ENCODE measurements around the gene HEMK1.

DNA sequence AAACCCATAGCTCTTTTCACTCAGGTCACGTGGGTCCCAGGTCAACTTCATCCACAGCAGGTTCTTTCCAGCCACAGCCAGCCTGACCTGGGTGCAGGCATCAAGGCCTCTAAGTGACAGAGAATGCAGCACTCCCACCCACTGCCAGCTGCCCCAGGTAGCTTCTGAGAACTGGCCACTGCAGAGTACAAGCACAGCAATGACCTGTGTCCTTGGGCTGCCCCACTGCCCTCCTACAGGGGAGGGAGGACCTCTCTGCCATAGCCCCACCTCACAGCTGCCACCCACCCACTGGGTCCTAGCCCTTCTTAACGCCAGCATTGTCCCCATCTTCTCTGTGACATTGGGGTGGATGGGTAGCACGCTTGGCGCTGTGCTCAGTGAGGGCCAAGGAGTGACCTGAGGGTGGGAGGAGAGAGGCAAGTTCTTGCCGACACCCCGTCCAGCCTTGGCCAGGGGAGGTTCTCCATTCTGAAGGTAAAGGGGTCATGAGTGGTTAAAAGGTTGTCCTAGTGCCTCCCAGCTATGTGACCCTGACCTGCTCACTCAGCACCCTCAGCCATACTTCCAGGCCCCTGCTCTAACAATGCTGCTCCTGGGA, 29.9 kb downstream of the HEMK1 start:
- TF ChIP-seq, protein P1, sequence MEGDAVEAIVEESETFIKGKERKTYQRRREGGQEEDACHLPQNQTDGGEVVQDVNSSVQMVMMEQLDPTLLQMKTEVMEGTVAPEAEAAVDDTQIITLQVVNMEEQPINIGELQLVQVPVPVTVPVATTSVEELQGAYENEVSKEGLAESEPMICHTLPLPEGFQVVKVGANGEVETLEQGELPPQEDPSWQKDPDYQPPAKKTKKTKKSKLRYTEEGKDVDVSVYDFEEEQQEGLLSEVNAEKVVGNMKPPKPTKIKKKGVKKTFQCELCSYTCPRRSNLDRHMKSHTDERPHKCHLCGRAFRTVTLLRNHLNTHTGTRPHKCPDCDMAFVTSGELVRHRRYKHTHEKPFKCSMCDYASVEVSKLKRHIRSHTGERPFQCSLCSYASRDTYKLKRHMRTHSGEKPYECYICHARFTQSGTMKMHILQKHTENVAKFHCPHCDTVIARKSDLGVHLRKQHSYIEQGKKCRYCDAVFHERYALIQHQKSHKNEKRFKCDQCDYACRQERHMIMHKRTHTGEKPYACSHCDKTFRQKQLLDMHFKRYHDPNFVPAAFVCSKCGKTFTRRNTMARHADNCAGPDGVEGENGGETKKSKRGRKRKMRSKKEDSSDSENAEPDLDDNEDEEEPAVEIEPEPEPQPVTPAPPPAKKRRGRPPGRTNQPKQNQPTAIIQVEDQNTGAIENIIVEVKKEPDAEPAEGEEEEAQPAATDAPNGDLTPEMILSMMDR (IDR thresholded peaks at IDR 0.05): no peak
- no peak for TF ChIP-seq POLR2A (IDR thresholded peaks at IDR 0.05)

All from esophagus squamous epithelium (tissue), 4 donors.